Endothelial cell of hepatic sinusoid (primary cell): ENCODE measurements around the gene ESR2.
"Not testable (repeated sequence)": the region's sequence is repeated elsewhere in the genome, so short reads cannot be mapped to it uniquely, and the experiment has no call there.

ENCODE experiments used
- in situ Hi-C: cut with HindIII; loops from 2 replicates; pipeline ENCODE4 v1.10.0; 2017; ENCODE audit warnings: low sequenced_read_pairs

ESR2 gene

DNA sequence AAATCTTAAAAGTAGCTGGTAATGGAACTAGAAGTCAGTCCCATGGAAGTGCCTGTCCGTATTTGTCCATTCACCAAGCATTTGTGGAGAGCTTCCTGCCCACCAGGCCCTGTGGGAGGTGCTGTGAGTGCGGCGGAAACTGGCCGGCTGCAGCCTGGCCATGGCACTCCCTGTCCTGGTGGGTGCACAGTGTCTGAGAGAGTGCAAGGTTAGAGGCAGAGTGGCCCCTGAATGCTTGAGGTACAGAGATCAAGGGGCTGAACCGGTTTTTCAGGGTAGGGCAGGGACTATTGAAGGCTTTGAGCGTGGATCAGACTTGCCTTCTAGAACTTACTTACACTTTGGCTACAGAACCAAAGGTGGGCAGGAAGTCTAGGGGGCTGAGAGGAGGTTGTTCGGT lies 92.9 kb downstream of the ESR2 start:
- in situ Hi-C loops = loop anchor here (5.0 kb wide), 1 partner anchor 34 kb away; no protein-coding TSS in a partner anchor

DNA sequence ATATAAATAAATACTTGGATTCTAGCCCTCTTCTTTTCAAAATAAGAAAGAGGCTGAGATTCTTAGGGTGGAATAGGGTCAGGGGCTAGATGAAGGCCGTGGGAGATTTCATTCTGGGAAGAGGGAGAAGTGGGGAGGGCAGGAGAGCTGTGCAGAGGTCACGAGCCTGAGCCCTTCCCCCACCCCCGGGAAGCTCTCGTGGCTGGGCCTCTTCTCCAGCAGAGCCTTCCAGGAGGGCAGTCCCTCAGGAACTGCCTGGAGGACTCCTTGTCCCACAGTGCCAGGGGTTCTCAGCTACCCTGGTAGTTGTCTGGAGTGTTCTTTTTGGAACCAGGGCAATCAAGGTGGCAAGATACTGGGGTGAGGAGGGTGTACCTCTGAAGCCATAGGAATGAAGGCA lies 94.0 kb downstream of the ESR2 start:
- in situ Hi-C loops = loop anchor here (5.0 kb wide), 1 partner anchor 33 kb away; no protein-coding TSS in a partner anchor

DNA sequence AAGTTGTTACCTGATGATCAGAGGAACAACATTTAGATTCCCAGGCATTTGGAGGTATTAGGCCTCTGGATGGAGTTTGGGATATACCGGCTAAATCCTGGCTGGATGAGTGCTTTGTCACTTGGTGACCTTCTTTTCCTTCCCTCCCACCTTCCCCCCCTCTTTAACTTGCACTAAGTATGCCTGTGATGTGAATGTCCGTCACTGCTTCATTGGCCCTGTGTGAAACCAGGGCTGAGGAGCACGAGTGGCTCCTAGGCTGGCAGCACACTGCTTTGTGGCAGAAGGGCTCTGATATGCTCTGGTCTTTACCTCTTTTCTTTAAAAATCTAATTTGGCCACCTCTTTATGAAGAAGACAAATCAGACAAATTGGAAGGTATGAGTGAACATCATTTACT lies 95.7 kb downstream of the ESR2 start:
- in situ Hi-C loops = no loop called here

DNA sequence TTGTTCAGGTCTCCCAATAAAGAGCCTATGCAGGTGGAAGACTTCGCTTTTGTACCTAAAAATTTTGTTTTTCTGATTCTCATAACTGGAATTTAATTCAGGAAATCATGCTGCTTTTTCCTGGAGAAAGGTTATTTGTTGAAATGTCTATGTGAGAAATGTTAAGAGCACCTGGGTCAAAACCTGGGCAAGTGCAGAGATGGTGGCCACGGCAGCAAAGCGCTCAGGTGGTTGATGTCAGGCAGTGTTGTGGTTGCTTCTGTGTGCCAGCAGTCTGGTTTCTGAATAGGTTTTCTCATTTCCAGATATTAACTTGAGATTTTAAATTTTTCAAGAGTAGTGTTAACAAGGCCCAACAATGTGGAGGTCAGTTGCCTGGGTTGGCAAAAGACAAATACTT lies 96.2 kb downstream of the ESR2 start:
- in situ Hi-C loops = no loop called here

DNA sequence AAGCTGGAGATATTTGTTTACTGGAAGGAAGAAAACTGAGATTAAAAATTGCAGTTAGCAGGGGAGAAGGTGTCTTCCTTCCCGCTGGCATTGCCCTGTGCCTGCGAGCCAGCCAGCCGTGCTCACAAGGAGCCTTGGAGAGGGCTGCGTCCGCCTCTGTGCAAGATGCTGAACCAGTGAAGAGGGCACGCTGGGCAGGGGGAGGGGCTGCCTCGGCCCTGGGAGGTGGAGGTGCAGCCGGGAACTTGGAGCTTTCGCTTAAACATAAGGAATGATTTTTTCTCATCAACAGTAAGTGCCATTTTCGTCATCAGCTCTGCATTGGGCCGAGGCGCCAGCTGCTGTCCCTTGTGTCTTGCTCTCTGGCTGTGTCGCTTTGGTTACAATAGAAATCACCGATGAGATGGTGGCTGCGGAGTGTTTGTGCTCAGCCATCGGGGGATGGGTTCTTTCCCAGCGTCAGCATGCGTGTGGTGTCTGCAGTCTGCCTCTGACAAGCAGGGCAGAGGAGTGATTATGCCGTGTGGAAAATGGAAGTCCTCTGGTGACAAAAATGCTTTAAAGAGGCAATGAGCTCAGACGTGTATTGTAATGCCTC lies 97.3 kb downstream of the ESR2 start:
- in situ Hi-C loops = no loop called here

DNA sequence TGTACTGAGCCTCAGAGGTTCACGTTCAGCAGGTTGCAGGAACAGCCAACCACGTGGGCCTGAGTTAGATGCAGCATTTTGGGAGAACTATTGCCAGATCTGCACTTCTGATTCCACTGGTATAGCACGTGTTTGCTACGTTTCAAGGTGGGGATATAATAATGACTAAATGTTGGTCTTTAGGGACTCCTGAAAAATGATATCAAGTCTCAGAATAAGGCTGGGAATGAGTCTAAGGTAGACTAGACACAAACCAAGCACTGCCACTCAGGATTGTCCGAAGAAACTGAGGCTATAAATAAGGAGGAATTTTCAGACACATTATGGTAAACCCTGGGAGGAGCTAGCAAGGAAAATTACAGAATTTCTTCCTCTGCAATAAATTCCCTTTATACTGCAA lies 98.1 kb downstream of the ESR2 start:
- in situ Hi-C loops = no loop called here

DNA sequence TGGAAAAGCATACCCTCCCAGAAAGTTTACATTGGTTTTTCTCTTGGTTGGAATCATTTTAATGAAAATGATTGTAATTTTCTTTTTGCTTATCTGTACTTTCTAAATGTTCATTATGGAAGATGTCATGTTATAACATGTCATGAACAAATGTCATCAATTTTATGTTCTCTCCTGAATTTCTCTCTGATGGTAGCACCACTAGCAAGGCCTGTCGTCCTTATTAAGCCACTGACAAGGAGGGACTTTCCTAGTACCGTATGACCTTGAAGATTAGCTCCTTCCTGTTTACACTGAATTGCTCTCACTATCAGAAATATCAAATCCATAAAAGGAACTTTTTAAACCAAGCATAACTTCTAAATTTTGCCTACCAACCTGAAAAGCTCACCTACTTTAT lies 99.0 kb downstream of the ESR2 start:
- in situ Hi-C loops = no loop called here

DNA sequence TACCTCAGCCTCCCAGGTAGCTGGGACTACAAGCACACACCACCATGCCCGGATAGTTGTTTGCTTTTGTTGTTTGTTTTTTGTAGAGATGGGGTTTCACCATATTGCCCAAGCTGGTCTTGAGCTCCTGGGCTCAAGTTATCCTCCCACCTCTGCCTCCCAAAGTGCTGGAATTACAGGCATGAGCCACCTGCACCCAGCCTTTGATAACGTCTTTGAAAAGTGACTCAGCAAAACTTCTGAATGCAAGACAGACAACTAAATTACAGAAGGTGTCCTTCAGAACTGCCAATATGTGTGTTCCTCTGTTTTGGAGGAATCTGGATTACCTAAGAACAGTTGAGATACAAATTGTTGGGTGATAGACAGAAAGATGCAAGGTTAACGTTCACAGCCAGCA lies 99.8 kb downstream of the ESR2 start:
- in situ Hi-C loops = no loop called here

DNA sequence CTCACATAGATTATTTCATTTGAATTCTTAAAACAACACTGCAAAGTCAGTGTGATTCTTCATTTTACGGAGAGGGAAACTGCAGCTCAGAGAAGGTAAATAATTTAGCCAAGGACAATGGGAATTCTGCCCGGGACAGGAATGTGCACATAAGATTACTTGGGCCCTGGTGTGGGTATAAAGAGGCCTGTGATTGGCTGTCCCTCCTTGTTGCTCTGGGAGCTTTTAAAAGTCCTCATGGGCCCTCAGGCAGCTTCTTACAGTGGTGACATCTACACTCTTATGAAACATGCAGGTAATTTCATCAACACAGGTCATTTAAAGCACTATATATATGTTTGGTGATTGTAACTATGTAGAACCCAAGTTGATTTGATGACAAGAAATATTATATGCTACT lies 100.3 kb downstream of the ESR2 start:
- in situ Hi-C loops = no loop called here

DNA sequence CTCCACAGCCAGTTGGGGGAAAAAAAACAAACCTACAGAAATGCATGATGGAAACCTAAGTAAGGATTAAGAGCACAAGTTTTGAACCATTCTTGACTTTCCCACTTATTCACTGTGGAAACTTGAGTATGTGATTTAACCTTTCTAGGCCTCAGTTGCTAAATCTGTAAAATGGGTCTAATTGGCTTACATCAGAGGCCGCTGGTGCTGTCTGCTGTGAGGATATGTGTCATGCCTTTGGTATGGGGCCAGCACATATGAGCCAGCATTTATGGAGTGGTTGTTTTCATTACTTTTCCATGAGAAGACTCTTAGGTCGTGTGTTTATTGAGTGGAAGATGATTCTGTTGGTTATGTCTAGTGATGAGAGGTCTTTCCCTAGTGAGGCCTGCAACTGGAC lies 102.4 kb downstream of the ESR2 start:
- in situ Hi-C loops = no loop called here

DNA sequence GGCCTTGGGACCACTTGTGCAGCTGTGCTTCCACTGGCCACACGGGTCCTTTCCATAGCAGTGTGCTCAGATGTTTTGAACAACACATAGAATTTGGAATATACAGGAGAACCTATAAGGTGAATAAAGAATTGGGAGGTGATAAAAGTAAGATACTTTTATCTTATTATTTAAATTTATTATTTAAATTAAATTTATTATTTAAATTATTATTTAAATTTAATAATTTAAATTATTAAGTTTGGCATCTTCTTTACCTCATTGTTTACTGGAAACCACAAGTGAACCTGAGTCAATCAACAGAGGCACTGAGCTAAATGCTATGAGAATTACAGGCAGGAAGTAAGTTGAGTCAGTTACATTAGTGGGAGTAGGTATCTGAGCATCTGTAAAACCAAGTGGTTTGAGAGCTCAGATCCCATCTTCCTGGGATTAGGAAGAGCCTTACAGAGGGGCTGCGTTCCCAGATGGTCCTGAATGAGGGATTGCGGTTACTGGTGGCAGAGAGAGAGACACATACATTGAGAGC lies 103.1 kb downstream of the ESR2 start:
- in situ Hi-C loops = no loop called here

DNA sequence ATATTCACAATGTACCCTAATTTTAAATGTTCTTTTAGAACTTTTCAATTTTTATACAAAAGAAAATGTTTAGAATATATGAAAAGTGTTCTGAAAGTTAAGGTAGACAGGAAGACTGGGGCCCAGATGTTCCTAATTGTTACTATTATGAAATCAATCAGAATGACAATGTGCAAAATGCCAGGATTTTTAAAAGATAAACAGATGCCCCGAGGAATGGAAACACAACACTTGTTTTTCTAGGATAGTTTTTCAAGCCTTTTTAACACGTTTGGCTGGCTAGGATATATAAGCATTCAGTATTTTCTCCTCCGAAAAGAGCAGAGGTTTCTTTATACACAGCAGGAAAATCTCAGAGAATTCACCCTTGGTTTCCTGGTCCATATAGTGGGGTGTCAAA lies 106.8 kb downstream of the ESR2 start:
- in situ Hi-C loops = no loop called here

DNA sequence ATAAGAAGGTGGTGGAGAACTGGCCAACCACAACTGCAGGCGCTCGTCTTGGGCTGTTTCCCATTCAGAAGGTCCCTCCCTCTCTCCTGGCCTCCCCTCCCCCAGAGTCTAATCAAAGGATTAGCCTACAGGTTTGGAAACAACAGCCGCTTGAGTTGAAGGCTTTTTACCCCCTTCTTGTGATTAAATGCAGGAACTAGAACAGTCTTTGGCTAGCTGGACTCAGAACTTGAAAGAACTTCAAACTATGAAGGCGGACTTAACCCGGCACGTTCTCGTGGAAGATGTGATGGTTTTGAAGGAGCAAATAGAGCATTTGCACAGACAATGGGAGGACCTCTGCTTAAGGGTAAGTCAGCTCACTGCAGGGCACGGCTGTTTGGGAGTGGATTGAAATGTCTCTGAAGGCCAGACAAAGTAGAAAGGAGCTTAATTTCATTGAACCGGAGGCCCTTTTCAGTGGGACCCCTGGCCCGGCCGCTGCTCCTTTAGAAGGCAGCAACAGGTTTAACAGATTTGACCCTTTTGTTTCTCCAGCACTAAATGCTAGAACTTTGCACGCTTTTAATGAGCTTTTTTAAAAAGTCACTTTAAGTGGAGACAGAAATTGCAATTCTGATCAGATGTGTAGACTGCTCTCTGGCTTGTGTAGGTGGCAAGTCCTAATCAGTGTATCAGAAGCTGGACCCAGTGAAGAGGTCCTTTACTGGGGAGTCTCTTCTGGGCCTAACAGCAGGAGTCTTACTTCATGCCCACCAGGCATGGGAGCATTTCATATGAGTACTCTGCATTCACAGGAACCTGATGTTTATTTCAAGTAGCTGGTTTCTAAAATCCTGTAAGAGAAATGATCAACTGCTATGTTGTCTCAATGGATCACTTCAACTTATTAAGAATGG lies 107.7 kb downstream of the ESR2 start:
- in situ Hi-C loops = no loop called here

DNA sequence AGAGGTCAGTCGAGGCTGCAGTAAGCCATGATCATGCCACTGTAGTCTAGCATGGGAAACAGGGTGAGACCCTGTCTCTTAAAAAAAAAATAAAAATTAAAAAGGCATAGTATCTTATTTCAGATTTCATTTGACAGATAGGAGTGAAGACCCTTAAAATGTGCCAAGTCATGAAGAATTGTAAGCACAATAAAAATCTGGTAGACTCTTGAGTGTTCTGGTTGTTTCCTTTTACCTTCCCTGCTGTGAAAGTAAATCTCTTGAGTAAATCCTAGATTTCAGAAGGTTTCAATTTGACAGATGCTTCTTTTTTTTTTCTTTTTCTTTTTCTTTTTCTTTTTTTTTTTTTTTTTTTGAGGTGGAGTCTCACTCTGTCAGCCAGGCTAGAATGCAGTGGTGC lies 109.0 kb downstream of the ESR2 start:
- in situ Hi-C loops = no loop called here

DNA sequence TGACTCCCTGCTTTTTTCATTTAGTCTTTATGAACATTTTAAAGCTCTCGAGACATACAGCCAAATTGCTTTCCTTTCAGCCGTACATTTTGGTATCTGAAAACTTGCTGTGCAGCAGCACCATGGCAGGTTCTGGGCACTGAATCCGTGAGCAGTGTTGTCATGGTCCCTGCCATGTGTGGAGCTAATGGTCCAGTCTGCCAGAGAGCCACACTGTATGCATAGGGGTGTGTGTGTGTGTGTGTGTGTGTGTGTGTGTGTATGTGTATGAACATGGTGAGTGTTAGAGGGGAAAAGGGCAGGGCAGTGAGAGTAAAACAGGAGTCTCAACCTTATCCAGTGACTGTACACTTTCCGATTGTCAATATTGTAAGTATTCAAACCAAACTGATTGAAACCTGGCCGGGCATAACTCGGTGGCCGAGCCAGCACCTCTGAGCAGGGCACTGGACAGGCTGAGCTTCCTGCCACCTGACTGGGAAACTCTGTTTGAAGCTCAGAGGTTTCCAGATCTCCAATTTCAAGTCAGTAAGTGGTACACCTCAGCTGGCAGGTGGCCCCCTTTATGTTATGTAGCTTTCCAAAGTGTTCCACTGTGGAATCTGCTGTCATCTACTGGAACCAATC lies 110.0 kb downstream of the ESR2 start:
- in situ Hi-C loops = no loop called here

DNA sequence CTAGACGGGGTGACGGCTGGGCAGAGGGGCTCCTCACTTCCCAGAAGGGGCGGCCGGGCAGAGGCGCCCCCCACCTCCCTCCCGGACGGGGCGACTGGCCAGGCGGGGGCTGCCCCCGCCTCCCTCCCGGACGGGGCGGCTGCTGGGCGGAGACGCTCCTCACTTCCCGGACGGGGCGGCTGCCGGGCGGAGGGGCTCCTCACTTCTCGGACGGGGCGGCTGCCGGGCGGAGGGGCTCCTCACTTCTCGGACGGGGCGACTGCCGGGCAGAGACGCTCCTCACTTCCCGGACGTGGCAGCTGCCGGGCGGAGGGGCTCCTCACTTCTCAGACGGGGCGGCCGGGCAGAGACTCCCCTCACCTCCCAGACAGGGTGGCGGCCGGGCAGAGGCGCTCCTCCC lies 111.3 kb downstream of the ESR2 start:
- in situ Hi-C loops = not testable (repeated sequence)

DNA sequence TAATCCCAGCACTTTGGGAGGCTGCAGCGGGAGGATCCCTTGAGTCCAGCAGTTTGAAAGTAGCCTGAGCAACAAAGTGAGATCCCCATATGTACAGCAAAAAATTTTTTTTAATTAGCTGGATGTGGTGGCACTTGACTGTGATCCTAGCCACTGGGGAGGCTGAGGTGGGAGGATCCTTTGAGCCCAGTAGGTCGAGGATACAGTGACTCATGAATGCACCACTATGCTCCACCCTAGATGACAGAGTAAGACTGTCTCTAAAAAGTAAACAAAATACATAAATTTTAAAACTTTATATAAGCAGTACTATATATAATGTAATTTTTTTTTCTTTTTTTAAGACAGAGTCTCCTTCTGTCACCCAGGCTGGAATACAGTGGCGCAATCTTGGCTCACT lies 115.4 kb downstream of the ESR2 start:
- in situ Hi-C loops = no loop called here

DNA sequence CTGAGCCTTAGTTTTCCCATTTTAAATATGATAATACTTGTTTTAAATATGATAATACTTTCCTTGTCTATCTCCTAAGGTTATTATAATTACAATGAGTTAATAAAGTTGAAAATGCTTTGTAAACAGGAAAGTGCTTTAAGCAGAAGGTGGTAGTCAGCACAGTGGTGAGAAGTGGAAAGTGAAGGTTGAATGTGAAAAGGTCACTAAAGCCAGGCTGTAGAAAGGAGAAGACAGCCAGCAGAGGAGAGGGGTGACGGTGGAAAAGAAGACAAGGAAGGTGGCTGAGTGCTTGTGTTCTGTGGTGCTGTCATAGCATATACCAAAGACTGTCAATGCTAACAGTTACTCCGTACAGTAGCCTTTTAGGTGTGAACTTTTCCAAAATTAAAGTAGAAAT lies 117.8 kb downstream of the ESR2 start:
- in situ Hi-C loops = no loop called here

DNA sequence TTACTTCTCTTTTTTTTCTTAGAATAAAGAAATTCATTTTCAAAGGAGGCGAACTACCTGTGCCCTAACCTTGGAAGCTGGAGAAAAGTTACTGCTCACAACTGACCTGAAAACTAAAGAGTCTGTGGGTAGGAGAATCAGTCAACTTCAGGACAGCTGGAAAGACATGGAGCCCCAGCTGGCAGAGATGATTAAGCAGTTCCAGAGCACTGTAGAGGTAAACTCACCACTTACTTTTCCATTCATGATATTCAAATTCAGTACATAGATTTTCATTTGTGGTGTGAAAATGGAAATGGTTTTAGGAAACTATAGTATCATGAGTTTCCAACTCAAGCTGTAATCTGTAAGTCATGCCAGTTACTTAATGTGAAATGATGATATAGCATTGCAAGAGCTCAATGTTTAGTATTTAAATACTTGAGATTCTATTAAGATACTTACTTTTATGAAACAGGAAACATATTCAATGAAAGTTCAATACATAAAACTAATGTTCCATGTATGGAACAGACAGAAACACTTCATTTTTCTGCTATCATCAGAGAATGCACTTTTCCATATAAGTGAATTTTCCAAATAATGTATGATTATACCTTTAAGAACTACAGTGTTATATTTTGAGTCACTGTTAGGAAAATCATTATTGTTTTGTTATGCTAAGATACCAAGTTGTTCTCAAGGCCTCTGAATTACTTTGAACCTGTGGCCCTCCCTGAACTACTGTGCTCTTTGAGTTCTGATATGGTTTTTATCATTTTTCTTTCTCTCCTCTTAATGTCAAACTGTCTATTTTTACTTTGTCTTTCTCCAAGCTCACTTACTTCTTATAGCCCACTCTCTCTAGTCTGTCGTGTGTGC lies 119.0 kb downstream of the ESR2 start:
- in situ Hi-C loops = no loop called here

DNA sequence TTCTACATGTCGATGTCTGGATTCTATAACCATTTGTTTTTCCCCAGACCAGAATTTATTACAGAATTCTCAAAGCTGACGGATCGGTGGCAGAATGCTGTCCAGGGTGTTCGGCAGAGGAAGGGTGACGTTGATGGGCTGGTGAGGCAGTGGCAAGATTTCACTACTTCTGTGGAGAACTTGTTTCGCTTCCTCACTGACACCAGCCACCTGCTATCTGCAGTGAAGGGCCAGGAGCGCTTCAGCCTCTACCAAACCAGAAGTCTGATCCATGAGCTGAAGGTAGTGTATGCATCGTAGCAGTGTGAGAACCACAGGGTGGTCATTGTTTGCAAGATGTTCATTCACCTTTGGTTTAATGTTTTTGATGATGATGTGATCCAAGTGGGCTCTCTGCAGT lies 124.0 kb downstream of the ESR2 start:
- in situ Hi-C loops = no loop called here

DNA sequence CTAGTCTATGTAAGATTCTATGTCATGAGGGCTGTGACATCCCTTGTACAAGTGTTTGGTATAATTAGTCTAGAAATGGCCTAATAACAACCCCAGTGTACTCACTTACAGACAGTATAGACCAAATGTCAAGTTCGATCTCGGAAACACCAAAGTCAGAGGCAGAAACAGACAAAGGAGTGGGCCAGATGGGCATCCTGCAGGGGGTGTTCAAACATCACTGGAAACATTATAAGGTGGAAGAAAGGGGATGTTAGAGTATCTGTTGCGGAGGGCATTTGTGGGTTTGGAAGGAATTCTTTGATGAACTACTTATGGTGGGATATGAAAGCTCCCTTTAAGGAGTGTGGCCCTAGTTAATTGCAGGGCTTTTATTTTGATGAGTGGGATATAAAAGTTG lies 134.6 kb downstream of the ESR2 start:
- in situ Hi-C loops = no loop called here
